Liver (tissue), 9 donors: ENCODE measurements around the gene PLCD3. TPM values are rescaled to one million over a fixed set of nuclear protein-coding genes. Genes with fewer than 3 reads are reported as not detected.

Source experiments
- DNase-seq: peaks from one replicate; pipeline ENCODE4 v3.0.0-alpha.2; 2017; ENCODE audit warnings: low spot score
- H3K27ac ChIP-seq, 2 donors: one replicate each; pipeline ENCODE4 v1.7.0; 2013; ENCODE audit warnings: inconsistent platforms in 2 of 2, low read length in 2 of 2, control low read depth in 1 of 2, low read depth in 1 of 2, mild to moderate bottlenecking in 1 of 2
- H3K27me3 ChIP-seq, 4 donors: one replicate each; pipeline versions ENCODE4 v1.6.1 to v1.7.0; 2013; ENCODE audit warnings: low read length in 3 of 4, inconsistent platforms in 1 of 4, mild to moderate bottlenecking in 1 of 4, moderate library complexity in 1 of 4; ENCODE audit not compliant: control insufficient read depth in 4 of 4, insufficient read depth in 4 of 4
- H3K36me3 ChIP-seq, 4 donors: one replicate each; pipeline versions ENCODE4 v1.6.1 to v1.7.0; 2013; ENCODE audit warnings: low read length in 3 of 4, mild to moderate bottlenecking in 3 of 4, low read depth in 1 of 4, moderate library complexity in 1 of 4; ENCODE audit not compliant: control insufficient read depth in 4 of 4, insufficient read depth in 3 of 4
- H3K4me1 ChIP-seq, 4 donors: one replicate each; pipeline versions ENCODE4 v1.6.1 to v1.7.0; 2013; ENCODE audit warnings: low read length in 3 of 4, mild to moderate bottlenecking in 3 of 4, moderate library complexity in 1 of 4; ENCODE audit not compliant: control insufficient read depth in 4 of 4, insufficient read depth in 4 of 4
- H3K4me3 ChIP-seq, 3 donors: one replicate each; pipeline versions ENCODE4 v1.6.1 to v1.7.0; 2013; ENCODE audit warnings: low read length in 3 of 3, control low read depth in 1 of 3, low read depth in 1 of 3, mild to moderate bottlenecking in 1 of 3
- H3K9ac ChIP-seq, 2 donors: one replicate each; pipeline ENCODE4 v1.7.0; 2013; ENCODE audit warnings: low read length in 2 of 2, mild to moderate bottlenecking in 2 of 2, moderate library complexity in 2 of 2, control low read depth in 1 of 2, low read depth in 1 of 2
- H3K9me3 ChIP-seq, 4 donors: one replicate each; pipeline versions ENCODE4 v1.6.1 to v1.7.0; 2013; ENCODE audit warnings: low read length in 3 of 4; ENCODE audit not compliant: control insufficient read depth in 4 of 4
- HNF4G ChIP-seq: IDR thresholded peaks from 2 replicates; pipeline ENCODE4 v1.6.1; 2016; ENCODE audit warnings: antibody characterized with exemption
- NR2F2 ChIP-seq: IDR thresholded peaks from 2 replicates; pipeline ENCODE4 v1.6.1; 2016; ENCODE audit warnings: antibody characterized with exemption
- SP1 ChIP-seq: IDR thresholded peaks from 2 replicates; pipeline ENCODE4 v1.6.1; 2018; ENCODE audit warnings: antibody characterized with exemption, mild to moderate bottlenecking
- WGBS: extraction: QIAGEN DNeasy Blood & Tissue Kit; methylation state at CpG from one replicate; pipeline ENCODE4 v1.1.7; 2013; 5-methylcytosine and 5-hydroxymethylcytosine counted together
- polyA plus RNA-seq, 2 donors: library from polyadenylated mRNA; stranded (reverse) in 1 of 2; unstranded in 1 of 2; fragments of 200-250 nt in 1 of 2; fragments of >200 nt in 1 of 2; fragmentation: Nextera tagmentation in 1 of 2; extraction: Ambion mirVana in 1 of 2; gene quantifications; one replicate each; pipeline versions ENCODE4 v1.2.1 to v1.2.3, GENCODE V29; 2013 to 2015
- total RNA-seq, 2 donors: library from RNA; depleted of rRNA; stranded (reverse); fragments of >200 nt; gene quantifications; one replicate each; pipeline ENCODE4 v1.2.3, GENCODE V29; 2014
- TF ChIP-seq, protein P1 (sequence below): fragments of 150-350 bp; IDR thresholded peaks from 2 replicates; pipeline ENCODE4 v1.5.1; 2017; ENCODE audit warnings: improper control_type of control experiment, low read depth, low read length; ENCODE audit not compliant: missing input control
- TF ChIP-seq, protein P2 (sequence below): IDR thresholded peaks from 2 replicates; pipeline ENCODE4 v1.6.1; 2016; ENCODE audit warnings: antibody characterized with exemption, mild to moderate bottlenecking
- donor health status: healthy.
- donor health status: healthy.
- donor health status: healthy.
- donor health status: healthy.
- donor health status: healthy.

The PLCD3 gene
- total and polyA plus RNA-seq, 4 donors = 0.28 to 2.3 (median 1.4) TPM

DNA sequence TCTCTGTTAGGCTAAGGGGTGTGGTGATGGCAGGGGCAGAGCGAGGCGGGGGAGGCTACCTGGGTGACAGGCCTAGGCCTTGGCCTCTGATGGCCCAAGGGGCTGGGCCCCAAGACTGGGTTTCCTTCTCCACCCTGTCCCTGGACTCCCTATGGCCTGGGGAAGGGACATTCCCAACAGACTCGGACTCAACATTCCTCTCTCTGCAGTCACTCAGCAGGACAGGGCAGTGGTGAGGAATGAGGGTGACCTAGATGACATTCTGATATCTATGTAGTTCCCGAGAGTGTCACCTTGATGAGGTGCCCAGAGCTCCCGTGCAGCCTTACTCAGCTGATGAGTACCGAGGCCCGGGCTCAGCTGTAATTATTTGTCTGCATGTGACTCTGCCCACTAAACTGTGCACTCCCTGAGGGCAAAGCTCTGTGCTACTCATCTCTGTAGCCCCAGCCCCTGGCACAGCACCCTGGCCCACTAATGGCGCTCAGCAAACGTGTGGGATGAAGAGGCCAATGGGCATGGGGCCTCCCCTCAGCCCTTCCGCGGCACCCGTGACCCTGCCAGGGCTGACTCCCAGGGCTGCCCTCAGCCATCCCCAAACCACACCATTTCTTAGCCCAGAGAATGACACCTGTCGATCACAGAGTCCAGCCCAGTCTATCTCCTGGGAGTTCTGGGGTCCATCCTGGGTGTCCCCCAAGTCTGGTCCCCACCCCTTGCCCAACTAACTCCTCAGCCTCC lies 2.2 kb downstream of the PLCD3 start:
- Histone ChIP-seq H3K4me1 (peaks cover 0 to 15% (median 9%) of the 10 kb centered on the region in 4 donors), H3K27me3 (no peaks in the 10 kb centered on the region), H3K9ac (no peak overlapping the region), H3K4me3 (no peak overlapping the region), H3K27ac (no peak overlapping the region), H3K9me3 (no peaks in the 10 kb centered on the region), H3K36me3 (peaks cover 0 to 1% (median 0%) of the 10 kb centered on the region in 4 donors)
- no peak for DNase-seq
- no peak for TF ChIP-seq NR2F2
- TF ChIP-seq, protein P1, sequence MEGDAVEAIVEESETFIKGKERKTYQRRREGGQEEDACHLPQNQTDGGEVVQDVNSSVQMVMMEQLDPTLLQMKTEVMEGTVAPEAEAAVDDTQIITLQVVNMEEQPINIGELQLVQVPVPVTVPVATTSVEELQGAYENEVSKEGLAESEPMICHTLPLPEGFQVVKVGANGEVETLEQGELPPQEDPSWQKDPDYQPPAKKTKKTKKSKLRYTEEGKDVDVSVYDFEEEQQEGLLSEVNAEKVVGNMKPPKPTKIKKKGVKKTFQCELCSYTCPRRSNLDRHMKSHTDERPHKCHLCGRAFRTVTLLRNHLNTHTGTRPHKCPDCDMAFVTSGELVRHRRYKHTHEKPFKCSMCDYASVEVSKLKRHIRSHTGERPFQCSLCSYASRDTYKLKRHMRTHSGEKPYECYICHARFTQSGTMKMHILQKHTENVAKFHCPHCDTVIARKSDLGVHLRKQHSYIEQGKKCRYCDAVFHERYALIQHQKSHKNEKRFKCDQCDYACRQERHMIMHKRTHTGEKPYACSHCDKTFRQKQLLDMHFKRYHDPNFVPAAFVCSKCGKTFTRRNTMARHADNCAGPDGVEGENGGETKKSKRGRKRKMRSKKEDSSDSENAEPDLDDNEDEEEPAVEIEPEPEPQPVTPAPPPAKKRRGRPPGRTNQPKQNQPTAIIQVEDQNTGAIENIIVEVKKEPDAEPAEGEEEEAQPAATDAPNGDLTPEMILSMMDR = no peak
- TF ChIP-seq HNF4G = no peak
- WGBS = 73% methylated on average over 13 of the region's 13 CpGs

DNA sequence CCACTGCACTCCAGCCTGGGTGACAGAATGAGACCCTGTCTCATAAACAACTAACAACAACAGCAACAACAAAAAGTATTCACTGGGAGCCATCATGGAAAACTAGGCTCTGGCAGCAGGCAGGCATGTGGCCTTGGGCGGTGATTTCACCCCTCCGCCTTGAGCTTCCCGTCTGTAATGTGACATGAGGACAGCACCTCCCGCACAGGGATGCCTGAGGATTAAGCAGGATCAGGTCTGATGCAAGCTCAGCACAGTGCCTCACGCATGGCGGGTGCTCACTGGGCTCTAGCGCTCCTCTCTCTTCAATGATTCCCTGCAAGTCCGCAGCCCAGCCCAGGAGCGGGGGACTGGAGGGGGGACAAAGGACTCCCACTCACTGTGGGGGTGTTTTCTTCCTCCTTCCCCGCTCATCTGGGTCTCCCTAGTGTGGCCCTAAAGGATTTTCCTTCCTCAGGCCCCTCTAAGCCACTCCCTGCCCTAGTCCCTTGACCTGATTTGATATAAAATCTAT lies 2.8 kb downstream of the PLCD3 start:
- no peaks in the 10 kb centered on the region for H3K9me3 ChIP-seq
- no peak overlapping the region for H3K4me3 ChIP-seq
- whole genome bisulfite sequencing = 87% methylated on average over 10 of the region's 10 CpGs
- peaks cover 0 to 1% (median 0%) of the 10 kb centered on the region in 4 donors for H3K36me3 ChIP-seq
- H3K27ac ChIP-seq = no peak overlapping the region
- no peak for DNase-seq
- H3K9ac ChIP-seq = no peak overlapping the region
- peaks cover 0 to 14% (median 9%) of the 10 kb centered on the region in 4 donors for H3K4me1 ChIP-seq
- TF ChIP-seq, protein P2, sequence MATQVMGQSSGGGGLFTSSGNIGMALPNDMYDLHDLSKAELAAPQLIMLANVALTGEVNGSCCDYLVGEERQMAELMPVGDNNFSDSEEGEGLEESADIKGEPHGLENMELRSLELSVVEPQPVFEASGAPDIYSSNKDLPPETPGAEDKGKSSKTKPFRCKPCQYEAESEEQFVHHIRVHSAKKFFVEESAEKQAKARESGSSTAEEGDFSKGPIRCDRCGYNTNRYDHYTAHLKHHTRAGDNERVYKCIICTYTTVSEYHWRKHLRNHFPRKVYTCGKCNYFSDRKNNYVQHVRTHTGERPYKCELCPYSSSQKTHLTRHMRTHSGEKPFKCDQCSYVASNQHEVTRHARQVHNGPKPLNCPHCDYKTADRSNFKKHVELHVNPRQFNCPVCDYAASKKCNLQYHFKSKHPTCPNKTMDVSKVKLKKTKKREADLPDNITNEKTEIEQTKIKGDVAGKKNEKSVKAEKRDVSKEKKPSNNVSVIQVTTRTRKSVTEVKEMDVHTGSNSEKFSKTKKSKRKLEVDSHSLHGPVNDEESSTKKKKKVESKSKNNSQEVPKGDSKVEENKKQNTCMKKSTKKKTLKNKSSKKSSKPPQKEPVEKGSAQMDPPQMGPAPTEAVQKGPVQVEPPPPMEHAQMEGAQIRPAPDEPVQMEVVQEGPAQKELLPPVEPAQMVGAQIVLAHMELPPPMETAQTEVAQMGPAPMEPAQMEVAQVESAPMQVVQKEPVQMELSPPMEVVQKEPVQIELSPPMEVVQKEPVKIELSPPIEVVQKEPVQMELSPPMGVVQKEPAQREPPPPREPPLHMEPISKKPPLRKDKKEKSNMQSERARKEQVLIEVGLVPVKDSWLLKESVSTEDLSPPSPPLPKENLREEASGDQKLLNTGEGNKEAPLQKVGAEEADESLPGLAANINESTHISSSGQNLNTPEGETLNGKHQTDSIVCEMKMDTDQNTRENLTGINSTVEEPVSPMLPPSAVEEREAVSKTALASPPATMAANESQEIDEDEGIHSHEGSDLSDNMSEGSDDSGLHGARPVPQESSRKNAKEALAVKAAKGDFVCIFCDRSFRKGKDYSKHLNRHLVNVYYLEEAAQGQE = no peak
- H3K27me3 ChIP-seq = no peaks in the 10 kb centered on the region

DNA sequence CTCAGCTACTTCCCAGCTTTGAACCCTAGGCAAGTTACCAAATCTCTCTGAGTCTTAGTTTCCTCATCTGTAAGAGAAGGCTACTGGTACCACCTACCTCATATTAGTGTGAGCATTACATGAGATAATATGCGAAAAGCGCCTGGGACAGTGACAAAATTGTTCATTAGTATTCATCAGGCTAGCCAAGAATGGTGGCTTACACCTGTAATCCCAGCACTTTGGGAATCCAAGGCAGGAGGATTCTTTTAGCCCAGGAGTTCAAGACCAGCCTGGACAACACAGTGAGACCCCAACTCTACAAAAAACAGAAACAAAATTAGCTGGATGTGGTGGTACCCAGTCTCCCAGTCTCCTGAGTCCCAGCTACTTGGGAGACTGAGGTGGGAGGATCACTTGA lies 3.3 kb downstream of the PLCD3 start:
- no peaks in the 10 kb centered on the region for H3K27me3 ChIP-seq
- no peak for DNase-seq
- peaks cover 0 to 1% (median 0%) of the 10 kb centered on the region in 4 donors for H3K36me3 ChIP-seq
- H3K9ac ChIP-seq = no peak overlapping the region
- H3K4me3 ChIP-seq = no peak overlapping the region
- no peaks in the 10 kb centered on the region for H3K9me3 ChIP-seq
- peaks cover 0 to 14% (median 9%) of the 10 kb centered on the region in 4 donors for H3K4me1 ChIP-seq
- TF ChIP-seq SP1 = no peak
- TF ChIP-seq, protein P2 = no peak
- 95% methylated on average over 2 of the region's 2 CpGs for WGBS
- H3K27ac ChIP-seq = no peak overlapping the region
